Measurements from ENCODE around the gene ITGA3. TPM values are rescaled to one million over a fixed set of nuclear protein-coding genes. Genes with fewer than 3 reads are reported as not detected.
A peak's percentile ranks its signal among the peaks of the same experiment; 100 is the strongest.

The ITGA3 gene
- total RNA-seq, 1 experiment from 2014 or later = 195 TPM

DNA sequence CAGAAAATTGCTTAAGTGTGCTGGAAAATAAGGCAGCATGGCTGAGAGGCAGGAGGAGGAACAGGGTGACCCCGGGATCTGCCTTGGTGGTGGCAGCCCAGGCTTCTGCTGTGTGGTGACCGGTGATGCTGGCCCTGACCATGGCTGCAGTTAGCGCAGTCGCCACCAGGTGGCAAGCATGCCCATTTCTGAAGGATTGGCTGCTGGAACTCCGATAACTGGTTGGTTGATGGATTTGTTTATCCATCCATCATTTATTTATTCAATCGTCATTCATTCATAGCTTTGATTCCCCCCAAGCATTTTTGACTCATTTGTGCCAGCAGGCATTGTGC is 29.1 kb upstream of the ITGA3 start:
- H3K27me3 ChIP-seq (replicated peaks) = no peaks in the 10 kb centered on the region
- peak; percentile 93 for DNase-seq (ENCODE audit: low read depth in 1 of 2, low spot score in 2 of 2)
- no peaks in the 10 kb centered on the region for H3K36me3 ChIP-seq
- peaks cover 9% of the 10 kb centered on the region for H3K9me3 ChIP-seq (replicated peaks)
- H3K4me1 ChIP-seq (replicated peaks) = peaks cover 31% of the 10 kb centered on the region
- H3K27ac ChIP-seq = peak overlapping the region; percentile 88
- peak overlapping the region; percentile 29 for H3K4me3 ChIP-seq

DNA sequence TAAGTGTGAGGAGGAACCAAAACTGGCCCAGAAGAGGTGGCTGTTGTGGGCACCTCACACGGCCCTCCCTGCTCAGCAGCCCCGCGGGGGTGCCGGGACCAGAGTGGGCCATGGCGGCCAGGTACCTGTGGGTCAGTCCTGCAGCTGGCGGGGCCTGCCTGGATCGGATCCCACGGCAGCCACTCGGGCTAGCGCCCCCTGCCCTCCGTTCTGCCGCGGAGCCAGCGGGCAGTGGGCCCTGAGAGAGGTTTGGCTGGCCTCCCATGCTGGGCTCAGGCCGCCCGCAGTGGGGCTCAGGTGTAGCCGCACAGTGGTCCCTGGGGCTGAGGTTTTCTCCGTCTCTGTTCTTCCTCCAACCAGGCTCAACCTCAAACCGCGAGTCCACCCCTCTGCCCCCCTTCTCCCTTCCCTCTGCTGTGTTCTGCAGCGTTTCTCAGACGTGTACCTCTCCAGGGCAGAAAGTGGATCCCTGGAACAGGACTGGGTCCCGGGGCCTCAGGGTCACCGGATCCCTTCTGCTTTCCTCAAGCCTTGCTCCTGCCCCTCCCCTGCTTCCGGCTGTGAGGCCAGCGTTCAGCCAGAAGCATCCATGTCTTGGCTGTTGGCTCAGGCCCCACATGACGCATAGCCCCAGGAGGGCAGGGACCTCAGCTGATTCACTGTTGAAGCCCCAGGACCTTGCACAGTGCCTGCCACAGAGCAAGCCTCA is 28.6 kb upstream of the ITGA3 start:
- Histone ChIP-seq H3K9me3 (replicated peaks) (peaks cover 9% of the 10 kb centered on the region), H3K36me3 (no peaks in the 10 kb centered on the region), H3K4me3 (peak overlapping the region; percentile 29), H3K4me1 (replicated peaks) (peaks cover 31% of the 10 kb centered on the region), H3K27ac (peak overlapping the region; percentile 88), H3K27me3 (replicated peaks) (no peaks in the 10 kb centered on the region)
- peak; percentile 98 to 99 for DNase-seq (ENCODE audit: low read depth in 1 of 2, low spot score in 2 of 2)

DNA sequence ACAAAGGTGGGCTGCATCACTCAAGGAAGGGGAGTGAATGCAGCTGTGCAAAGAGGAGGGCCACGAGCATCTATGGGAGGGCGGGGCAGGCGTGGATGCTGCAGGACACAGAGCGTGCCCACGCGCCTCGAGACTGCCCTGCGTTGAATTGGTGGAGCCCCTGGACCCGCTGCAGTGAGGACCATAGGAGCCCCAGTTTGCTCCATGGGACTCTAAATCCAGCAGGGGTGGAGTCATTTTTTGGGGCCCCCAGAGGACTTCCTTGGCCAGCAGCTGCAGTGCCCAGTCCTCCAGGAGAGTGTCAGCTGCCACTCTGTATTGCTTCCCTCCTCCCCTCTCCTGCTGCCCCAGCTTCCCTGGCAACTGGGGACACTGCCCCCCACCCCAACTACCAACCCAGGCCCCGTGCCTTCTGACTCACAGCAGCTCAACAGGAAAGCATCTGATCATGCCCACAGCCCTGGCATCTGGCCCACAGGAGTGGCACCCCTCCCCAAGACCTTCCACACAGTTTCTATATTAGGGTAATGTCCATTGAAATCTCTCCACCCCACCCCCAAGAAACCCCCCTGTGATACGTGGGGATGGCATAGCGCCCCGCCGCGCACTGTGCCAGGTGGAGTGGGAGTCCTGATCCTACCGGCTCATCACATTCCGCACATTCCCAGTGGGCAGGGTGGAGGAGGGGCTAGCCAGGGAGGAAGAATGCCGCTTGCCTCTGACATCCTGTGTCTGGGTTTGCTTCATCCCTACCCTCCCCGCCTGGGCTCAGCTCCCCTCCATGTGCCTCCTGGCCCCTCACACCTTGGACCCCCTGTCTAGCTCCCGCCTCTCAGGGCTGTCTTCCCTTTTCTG is 27.8 kb upstream of the ITGA3 start:
- H3K9me3 ChIP-seq (replicated peaks) = peaks cover 9% of the 10 kb centered on the region
- H3K36me3 ChIP-seq = no peaks in the 10 kb centered on the region
- no peaks in the 10 kb centered on the region for H3K27me3 ChIP-seq (replicated peaks)
- peak overlapping the region; percentile 29 for H3K4me3 ChIP-seq
- DNase-seq (ENCODE audit: low read depth in 1 of 2, low spot score in 2 of 2) = peak; percentile 90 to 97
- peak overlapping the region; percentile 88 for H3K27ac ChIP-seq
- H3K4me1 ChIP-seq (replicated peaks) = peaks cover 38% of the 10 kb centered on the region

DNA sequence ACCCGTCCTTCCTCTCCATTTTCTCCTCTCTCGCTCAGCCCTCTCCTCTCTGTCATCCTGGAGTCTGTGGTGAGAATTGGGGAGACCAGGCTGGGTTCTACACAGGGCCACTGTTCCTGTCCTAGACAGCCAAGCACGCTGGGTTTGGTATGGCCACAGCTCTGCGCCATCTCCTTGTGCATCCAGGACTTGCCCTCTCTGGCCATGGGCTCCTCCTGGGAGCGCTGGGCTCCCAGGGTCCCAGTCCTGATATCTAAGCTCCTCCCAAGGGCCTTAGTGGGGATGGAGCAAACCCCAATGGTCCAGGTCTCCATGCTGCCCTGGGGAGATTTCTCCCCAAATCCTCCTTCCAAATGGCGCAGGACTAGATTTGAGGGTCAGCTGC is 27.2 kb upstream of the ITGA3 start:
- Histone ChIP-seq H3K36me3 (no peaks in the 10 kb centered on the region), H3K4me3 (no peak overlapping the region), H3K9me3 (replicated peaks) (peaks cover 9% of the 10 kb centered on the region), H3K4me1 (replicated peaks) (peaks cover 44% of the 10 kb centered on the region), H3K27me3 (replicated peaks) (no peaks in the 10 kb centered on the region), H3K27ac (peak overlapping the region; percentile 88)
- no peak for DNase-seq (ENCODE audit: low read depth in 1 of 2, low spot score in 2 of 2)

DNA sequence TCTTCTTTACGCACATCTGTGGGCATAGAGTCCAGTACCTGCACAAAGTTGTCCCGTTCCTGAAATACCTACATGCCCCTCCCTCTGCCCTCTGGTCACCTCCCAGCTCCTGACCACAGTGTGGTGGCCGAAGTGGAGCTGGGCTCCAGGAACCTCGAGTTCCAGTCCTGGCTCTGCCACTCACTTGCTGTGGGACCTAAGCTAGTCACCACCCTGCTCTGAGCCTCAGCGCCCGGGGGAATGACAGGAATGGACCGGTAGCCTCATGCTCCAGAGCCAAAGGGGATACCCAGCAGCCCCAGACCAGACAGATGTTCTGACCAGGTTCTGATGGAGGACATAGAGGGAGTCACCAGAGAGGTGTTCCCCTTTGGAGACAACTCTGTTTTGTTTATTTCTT is 26.7 kb upstream of the ITGA3 start:
- H3K4me1 ChIP-seq (replicated peaks) = peaks cover 49% of the 10 kb centered on the region
- DNase-seq (ENCODE audit: low read depth in 1 of 2, low spot score in 2 of 2) = no peak
- H3K27me3 ChIP-seq (replicated peaks) = no peaks in the 10 kb centered on the region
- H3K27ac ChIP-seq = peak overlapping the region; percentile 88
- H3K9me3 ChIP-seq (replicated peaks) = peaks cover 7% of the 10 kb centered on the region
- no peak overlapping the region for H3K4me3 ChIP-seq
- H3K36me3 ChIP-seq = no peaks in the 10 kb centered on the region

DNA sequence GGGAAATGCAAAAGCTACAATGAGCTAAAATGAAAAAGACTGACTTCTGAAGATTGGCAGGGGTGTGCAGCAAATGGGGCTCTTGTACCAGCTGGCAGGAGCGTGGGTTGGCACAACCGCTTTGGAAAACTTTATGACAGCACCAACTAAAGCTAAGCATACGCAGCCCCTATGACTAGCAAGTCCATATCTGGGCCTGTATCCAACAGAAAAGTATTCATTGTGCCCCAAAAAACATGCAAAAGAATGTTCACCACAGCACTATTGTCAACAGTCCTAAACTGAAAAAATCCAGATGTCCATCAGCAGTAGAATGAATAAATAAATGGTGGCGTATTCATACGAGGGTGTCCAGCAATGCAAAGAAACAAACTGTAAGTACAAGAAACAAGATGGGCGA is 22.6 kb upstream of the ITGA3 start:
- Histone ChIP-seq H3K9me3 (replicated peaks) (no peaks in the 10 kb centered on the region), H3K27me3 (replicated peaks) (no peaks in the 10 kb centered on the region), H3K27ac (peak overlapping the region; percentile 25), H3K4me3 (no peak overlapping the region), H3K36me3 (no peaks in the 10 kb centered on the region), H3K4me1 (replicated peaks) (peaks cover 68% of the 10 kb centered on the region)
- DNase-seq (ENCODE audit: low read depth in 1 of 2, low spot score in 2 of 2) = peak in 1 of 2 experiments; percentile 79

DNA sequence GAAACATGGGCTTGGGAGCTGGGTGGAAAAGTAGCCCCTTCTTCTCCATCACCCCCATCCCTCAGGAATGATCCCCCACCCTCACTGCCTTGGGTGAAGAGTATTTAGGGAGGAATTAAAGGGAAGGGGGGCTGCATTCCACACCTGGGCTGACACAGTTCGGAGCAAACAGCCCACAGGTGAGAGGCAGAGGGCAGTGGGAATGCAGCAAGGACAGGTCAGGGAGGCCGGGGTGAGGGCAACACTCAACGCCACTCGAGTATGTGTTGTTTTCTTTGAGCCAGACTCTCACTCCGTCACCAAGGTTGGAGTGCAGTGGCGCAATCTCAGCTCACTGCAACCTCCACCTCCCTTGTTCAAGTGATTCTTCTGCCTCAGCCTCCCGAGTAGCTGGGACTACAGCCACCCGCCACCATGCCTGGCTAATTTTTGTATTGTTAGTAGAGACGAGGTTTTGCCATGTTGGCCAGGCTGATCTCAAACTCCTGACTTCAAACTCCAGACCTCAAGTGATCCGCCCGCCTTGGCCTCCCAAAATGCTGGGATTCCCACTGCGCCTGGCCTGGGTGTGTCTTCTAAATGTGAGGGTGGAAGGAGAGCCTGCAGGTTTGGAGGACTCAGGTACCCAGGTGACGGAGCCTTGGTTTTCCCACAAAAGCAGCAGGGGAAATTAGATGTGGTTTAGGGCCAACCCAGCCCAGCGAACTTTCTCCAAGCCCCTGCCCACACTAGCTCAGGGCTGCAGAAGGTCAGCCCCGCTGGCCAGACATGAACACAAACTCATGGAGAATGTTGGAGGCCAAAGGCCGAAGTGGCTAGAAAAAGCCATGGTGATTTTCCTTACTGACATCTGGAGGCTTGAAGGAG is 21.2 kb upstream of the ITGA3 start:
- Histone ChIP-seq H3K4me1 (replicated peaks) (peaks cover 59% of the 10 kb centered on the region), H3K36me3 (no peaks in the 10 kb centered on the region), H3K27ac (no peak overlapping the region), H3K27me3 (replicated peaks) (no peaks in the 10 kb centered on the region), H3K4me3 (no peak overlapping the region), H3K9me3 (replicated peaks) (no peaks in the 10 kb centered on the region)
- DNase-seq (ENCODE audit: low read depth in 1 of 2, low spot score in 2 of 2) = no peak

DNA sequence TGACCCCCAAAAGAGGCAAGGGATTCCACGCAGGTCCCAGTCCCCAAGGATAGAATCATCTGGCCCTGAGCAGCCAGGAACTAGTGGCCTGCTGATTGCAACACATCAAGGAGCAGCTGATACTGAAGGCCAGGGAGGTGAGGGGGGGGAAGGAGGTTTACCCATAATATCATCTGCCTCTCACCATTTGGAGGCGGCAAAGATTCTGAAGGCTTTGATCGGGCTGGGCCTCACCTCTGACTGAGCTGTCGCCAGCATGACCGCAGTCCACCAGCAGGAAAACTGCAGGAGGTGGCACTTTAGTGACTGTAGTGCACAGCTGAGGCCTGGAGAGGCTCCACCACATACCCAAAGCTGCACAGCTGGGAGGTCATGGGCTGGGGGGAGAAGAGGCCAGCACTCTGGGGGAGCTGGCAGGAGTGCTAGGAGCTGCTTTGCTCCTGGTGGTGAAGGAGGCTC is 20.5 kb upstream of the ITGA3 start:
- peaks cover 59% of the 10 kb centered on the region for H3K4me1 ChIP-seq (replicated peaks)
- DNase-seq (ENCODE audit: low read depth in 1 of 2, low spot score in 2 of 2) = no peak
- no peak overlapping the region for H3K4me3 ChIP-seq
- H3K9me3 ChIP-seq (replicated peaks) = no peaks in the 10 kb centered on the region
- no peaks in the 10 kb centered on the region for H3K27me3 ChIP-seq (replicated peaks)
- no peak overlapping the region for H3K27ac ChIP-seq
- H3K36me3 ChIP-seq = no peaks in the 10 kb centered on the region

DNA sequence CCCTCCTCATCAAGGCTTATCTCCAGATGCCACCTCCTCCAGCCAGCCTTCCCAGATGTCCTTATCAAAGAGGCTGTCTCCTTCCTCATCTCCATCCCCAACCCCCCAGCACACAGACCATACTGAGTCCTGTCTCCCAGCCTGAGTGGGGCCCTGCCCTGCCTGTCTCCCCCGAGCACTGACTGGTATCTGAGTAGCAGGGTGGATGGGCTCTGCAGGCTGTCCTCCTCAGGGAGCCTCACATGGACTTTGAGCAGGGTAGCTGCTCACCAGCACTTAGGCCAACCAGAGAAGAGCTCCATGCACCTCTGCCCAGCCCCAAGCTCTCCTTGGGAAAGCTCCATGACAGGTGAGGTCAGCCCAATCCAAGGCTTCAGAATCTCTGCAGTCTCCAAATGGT is 20.0 kb upstream of the ITGA3 start:
- no peak for DNase-seq (ENCODE audit: low read depth in 1 of 2, low spot score in 2 of 2)
- Histone ChIP-seq H3K9me3 (replicated peaks) (no peaks in the 10 kb centered on the region), H3K27me3 (replicated peaks) (no peaks in the 10 kb centered on the region), H3K4me1 (replicated peaks) (peaks cover 59% of the 10 kb centered on the region), H3K27ac (no peak overlapping the region), H3K36me3 (no peaks in the 10 kb centered on the region), H3K4me3 (no peak overlapping the region)

DNA sequence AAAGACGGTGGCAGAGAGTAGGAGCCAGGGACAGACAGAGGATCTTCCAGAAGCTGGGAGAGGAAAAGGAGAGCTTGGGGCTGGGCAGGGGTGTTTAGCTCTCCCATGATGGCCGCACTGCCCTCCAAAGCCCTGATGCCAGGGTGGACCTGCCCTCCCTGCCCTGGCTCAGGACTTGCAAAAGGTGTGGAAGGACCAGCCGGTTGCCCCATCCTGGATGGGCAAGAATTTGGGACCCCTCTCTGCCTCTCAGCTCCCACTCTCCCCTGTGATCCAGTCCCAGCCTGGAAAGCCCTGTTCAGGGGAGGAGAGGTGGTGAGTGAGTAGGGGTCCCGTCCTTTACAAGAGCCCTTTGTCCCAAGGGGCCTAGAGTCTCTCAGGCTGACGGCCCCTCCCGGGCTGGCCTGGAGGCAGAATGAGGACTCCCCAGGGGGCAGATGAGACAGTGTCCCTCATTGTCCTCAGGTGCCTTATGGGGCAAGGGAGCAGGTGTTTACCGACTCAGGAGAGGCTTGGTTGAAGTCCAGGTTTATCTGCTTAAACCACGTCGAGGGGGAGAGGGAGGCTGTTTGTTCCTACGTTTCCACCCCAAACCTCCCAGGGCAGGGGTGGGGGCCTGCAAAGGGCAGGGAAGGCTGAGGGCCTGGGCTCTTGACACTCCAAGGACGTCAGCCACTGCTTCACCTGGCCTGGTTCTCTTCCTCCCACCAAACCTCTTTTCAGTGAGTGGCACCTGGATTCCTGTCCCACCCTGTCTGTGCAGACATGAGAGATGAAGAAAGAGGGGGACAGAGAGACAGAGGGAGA is 19.3 kb upstream of the ITGA3 start:
- Histone ChIP-seq H3K27me3 (replicated peaks) (no peaks in the 10 kb centered on the region), H3K4me1 (replicated peaks) (peaks cover 59% of the 10 kb centered on the region), H3K9me3 (replicated peaks) (no peaks in the 10 kb centered on the region), H3K36me3 (no peaks in the 10 kb centered on the region), H3K27ac (peak overlapping the region; percentile 48), H3K4me3 (no peak overlapping the region)
- no peak for DNase-seq (ENCODE audit: low read depth in 1 of 2, low spot score in 2 of 2)

DNA sequence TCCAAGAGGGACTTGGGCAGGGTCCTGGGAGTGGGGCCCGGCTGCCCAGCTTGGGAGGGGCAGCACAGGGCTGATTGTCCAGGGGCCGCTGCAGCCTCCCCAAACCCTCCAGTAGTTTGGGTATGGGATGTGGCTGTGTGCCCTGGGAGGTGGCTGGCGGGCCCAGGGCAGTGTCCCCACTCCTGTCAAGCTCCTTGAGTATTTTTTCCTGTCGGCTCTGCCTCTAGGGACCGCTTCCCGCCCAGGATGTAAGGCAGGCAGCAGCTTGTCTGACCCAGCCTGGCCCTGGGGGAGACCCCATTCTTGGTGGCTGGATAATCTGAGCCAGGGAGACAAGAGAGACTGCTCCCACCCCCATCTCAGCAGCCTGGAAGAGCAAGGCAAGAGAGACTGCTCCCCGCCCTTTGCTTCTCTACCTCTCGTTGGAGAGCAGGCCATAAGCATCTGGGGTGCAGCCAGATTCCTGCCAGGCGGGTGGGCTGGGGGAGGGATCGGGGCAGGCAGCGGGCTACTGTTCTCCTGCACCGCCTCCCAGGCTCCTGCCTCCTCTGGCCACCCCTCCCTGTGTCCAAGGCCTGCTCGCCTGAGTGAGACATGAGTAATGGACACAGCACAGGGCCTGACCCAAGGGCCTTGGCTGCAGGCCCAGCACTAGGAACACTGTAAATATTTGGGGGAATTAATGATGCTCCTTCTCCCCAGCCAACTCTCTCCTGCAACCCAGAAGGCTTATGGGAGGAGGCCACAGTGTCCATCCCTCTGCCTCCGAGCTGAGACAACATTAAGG is 18.4 kb upstream of the ITGA3 start:
- Histone ChIP-seq H3K4me1 (replicated peaks) (peaks cover 58% of the 10 kb centered on the region), H3K4me3 (no peak overlapping the region), H3K27me3 (replicated peaks) (no peaks in the 10 kb centered on the region), H3K9me3 (replicated peaks) (no peaks in the 10 kb centered on the region), H3K36me3 (no peaks in the 10 kb centered on the region), H3K27ac (peak overlapping the region; percentile 48)
- peak; percentile 83 to 96 for DNase-seq (ENCODE audit: low read depth in 1 of 2, low spot score in 2 of 2)

DNA sequence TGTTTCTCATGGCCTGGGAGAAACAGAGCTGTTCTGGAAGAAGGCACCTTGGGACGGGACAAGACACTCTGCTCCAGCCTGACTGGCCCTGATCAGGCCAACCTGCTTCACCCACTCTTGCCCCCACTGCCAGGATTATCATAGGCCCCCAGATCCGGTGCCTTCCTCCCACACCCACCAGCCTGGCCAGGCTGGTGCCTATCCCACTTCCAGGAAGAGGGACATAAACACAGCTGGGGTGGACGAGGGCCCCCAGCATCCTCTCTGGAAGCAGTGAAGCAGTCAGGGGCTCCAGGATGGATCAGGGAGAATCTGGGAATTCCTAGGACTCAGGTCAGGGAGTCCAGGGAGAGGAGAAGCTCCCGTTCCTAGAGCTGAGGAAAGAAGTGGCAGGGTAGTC is 16.9 kb upstream of the ITGA3 start:
- Histone ChIP-seq H3K4me1 (replicated peaks) (peaks cover 58% of the 10 kb centered on the region), H3K4me3 (no peak overlapping the region), H3K36me3 (no peaks in the 10 kb centered on the region), H3K27me3 (replicated peaks) (no peaks in the 10 kb centered on the region), H3K9me3 (replicated peaks) (no peaks in the 10 kb centered on the region), H3K27ac (no peak overlapping the region)
- DNase-seq (ENCODE audit: low read depth in 1 of 2, low spot score in 2 of 2) = no peak
